ENCODE measurements around the gene PPP1R37. TPM values are rescaled to one million over a fixed set of nuclear protein-coding genes. Genes with fewer than 3 reads are reported as not detected.

Gene PPP1R37
- total and polyA plus RNA-seq, 2 of the 13 experiments (the other 11 are each of a cell fraction or from before 2014, with no cell fraction given) = 9.0 to 14.3 TPM

DNA sequence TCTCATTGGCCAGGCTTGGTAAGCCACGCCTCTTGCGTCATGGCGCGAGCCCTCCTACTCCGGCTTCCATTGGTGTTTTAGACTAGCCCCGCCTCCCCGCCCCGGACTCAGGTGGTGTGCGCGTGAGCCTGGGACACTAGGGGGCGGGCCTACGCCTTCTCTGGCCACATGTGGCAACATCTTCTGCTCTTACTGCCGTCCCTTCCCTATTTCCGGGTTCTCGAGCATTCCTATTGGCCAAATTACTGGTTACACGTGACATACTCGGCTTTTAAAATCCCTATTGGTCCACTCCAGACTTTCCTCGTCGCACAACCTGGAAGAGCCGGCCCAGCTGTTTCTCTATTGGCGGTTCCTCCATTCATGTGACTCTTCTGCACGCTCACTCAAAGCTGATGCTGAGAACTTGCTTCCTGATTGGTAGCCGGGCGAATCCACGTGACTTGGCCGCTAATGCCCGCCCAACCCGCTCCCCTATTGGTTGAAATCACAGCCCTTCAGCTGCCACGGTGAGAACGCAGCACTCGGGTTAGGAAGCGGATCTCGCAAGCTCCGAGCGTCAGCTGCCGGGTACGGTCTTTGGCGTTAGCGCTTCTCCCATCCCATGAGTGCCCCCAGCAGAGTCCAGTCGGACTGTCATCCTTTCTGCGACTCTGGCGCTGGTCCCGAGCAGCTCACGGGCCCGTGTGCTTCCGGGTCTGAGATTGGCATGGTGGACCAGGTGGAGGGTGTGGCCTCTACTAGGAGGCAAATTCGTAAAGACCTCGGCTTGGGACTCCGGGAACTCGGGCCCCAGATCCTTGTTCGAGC, 85.5 kb downstream of the PPP1R37 start, which contains the start of gene BLOC1S3 (continued):
- TF ChIP-seq, protein P1, sequence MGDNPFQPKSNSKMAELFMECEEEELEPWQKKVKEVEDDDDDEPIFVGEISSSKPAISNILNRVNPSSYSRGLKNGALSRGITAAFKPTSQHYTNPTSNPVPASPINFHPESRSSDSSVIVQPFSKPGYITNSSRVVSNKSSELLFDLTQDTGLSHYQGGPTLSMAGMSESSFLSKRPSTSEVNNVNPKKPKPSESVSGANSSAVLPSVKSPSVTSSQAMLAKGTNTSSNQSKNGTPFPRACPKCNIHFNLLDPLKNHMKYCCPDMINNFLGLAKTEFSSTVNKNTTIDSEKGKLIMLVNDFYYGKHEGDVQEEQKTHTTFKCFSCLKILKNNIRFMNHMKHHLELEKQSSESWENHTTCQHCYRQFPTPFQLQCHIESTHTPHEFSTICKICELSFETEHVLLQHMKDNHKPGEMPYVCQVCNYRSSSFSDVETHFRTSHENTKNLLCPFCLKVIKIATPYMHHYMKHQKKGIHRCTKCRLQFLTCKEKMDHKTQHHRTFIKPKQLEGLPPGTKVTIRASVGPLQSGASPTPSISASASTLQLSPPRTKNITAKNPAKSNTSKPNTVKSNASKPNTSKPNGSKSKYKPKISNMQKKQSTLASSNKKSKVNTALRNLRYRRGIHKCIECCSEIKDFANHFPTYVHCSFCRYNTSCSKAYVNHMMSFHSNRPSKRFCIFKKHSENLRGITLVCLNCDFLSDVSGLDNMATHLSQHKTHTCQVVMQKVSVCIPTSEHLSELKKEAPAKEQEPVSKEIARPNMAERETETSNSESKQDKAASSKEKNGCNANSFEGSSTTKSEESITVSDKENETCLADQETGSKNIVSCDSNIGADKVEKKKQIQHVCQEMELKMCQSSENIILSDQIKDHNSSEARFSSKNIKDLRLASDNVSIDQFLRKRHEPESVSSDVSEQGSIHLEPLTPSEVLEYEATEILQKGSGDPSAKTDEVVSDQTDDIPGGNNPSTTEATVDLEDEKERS (CRISPR knock-in tag; IDR thresholded peaks at IDR 0.05) = peak; percentile 42; the same call in 1 of the 2 replicates
- TF ChIP-seq SATB2 (CRISPR knock-in tag; IDR thresholded peaks at IDR 0.05) = 0 out of 2 replicates have a peak, but pooled peaks have one; percentile 37
- no peak for TF ChIP-seq THYN1 (CRISPR knock-in tag; IDR thresholded peaks at IDR 0.05; ENCODE audit: borderline replicate concordance, low read depth)
- TF ChIP-seq, protein P2, sequence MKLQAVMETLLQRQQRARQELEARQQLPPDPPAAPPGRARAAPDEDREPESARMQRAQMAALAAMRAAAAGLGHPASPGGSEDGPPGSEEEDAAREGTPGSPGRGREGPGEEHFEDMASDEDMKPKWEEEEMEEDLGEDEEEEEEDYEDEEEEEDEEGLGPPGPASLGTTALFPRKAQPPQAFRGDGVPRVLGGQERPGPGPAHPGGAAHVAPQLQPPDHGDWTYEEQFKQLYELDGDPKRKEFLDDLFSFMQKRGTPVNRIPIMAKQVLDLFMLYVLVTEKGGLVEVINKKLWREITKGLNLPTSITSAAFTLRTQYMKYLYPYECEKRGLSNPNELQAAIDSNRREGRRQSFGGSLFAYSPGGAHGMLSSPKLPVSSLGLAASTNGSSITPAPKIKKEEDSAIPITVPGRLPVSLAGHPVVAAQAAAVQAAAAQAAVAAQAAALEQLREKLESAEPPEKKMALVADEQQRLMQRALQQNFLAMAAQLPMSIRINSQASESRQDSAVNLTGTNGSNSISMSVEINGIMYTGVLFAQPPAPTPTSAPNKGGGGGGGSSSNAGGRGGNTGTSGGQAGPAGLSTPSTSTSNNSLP (IDR thresholded peaks at IDR 0.05; ENCODE audit: low read depth, low read length) = no peak
- peak; percentile 85 for TF ChIP-seq GATAD1 (CRISPR knock-in tag; IDR thresholded peaks at IDR 0.05)
- TF ChIP-seq MXD4 (CRISPR knock-in tag; IDR thresholded peaks at IDR 0.05) = peak; percentile 72; the same call in 1 of the 2 replicates
- TF ChIP-seq ZNF678 (CRISPR knock-in tag; IDR thresholded peaks at IDR 0.05) = 0 out of 2 replicates have a peak, but pooled peaks have one; percentile 40
- peak; percentile 97 for TF ChIP-seq ATF1 (CRISPR knock-in tag; IDR thresholded peaks at IDR 0.05)
- TF ChIP-seq, protein P3, sequence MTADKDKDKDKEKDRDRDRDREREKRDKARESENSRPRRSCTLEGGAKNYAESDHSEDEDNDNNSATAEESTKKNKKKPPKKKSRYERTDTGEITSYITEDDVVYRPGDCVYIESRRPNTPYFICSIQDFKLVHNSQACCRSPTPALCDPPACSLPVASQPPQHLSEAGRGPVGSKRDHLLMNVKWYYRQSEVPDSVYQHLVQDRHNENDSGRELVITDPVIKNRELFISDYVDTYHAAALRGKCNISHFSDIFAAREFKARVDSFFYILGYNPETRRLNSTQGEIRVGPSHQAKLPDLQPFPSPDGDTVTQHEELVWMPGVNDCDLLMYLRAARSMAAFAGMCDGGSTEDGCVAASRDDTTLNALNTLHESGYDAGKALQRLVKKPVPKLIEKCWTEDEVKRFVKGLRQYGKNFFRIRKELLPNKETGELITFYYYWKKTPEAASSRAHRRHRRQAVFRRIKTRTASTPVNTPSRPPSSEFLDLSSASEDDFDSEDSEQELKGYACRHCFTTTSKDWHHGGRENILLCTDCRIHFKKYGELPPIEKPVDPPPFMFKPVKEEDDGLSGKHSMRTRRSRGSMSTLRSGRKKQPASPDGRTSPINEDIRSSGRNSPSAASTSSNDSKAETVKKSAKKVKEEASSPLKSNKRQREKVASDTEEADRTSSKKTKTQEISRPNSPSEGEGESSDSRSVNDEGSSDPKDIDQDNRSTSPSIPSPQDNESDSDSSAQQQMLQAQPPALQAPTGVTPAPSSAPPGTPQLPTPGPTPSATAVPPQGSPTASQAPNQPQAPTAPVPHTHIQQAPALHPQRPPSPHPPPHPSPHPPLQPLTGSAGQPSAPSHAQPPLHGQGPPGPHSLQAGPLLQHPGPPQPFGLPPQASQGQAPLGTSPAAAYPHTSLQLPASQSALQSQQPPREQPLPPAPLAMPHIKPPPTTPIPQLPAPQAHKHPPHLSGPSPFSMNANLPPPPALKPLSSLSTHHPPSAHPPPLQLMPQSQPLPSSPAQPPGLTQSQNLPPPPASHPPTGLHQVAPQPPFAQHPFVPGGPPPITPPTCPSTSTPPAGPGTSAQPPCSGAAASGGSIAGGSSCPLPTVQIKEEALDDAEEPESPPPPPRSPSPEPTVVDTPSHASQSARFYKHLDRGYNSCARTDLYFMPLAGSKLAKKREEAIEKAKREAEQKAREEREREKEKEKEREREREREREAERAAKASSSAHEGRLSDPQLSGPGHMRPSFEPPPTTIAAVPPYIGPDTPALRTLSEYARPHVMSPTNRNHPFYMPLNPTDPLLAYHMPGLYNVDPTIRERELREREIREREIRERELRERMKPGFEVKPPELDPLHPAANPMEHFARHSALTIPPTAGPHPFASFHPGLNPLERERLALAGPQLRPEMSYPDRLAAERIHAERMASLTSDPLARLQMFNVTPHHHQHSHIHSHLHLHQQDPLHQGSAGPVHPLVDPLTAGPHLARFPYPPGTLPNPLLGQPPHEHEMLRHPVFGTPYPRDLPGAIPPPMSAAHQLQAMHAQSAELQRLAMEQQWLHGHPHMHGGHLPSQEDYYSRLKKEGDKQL (CRISPR knock-in tag; IDR thresholded peaks at IDR 0.05; ENCODE audit: low read depth) = no peak
- no peak for TF ChIP-seq KMT2B (CRISPR knock-in tag; IDR thresholded peaks at IDR 0.05)
- TF ChIP-seq HNRNPLL (IDR thresholded peaks at IDR 0.05; ENCODE audit: low read depth, low read length, poor library complexity, severe bottlenecking) = peak; percentile 62
- peak; percentile 97 for TF ChIP-seq ELF1 (CRISPR knock-in tag; IDR thresholded peaks at IDR 0.05)
- peak; percentile 68 for TF ChIP-seq PHF21A (CRISPR knock-in tag; IDR thresholded peaks at IDR 0.05)
- no peak for TF ChIP-seq KDM6A (CRISPR knock-in tag; IDR thresholded peaks at IDR 0.05; ENCODE audit: low read depth)
- no peak for TF ChIP-seq CENPT (CRISPR knock-in tag; IDR thresholded peaks at IDR 0.05; ENCODE audit: low read depth)
- TF ChIP-seq ZNF232 (CRISPR knock-in tag; IDR thresholded peaks at IDR 0.05; ENCODE audit: borderline replicate concordance) = 0 out of 2 replicates have a peak, but pooled peaks have one; percentile 12
- peak; percentile 90 for TF ChIP-seq CREB1 (IDR thresholded peaks at IDR 0.05)
- TF ChIP-seq CREB1 (CRISPR knock-in tag; IDR thresholded peaks at IDR 0.05) = peak; percentile 98
- no peak for TF ChIP-seq ZNF550 (CRISPR knock-in tag; IDR thresholded peaks at IDR 0.05; ENCODE audit: borderline replicate concordance)
- peak; percentile 62 for TF ChIP-seq ATF7 (IDR thresholded peaks at IDR 0.05)
- TF ChIP-seq ATF7 (CRISPR knock-in tag; IDR thresholded peaks at IDR 0.05) = no peak

Measured in HepG2 (cell line).